Measurements from ENCODE around the gene AKT1S1.

GRCh38 chr19:49888510-49888824 lies 11.3 kb upstream of the AKT1S1 start:
- TF ChIP-seq YY1 (IDR thresholded peaks at IDR 0.05; ENCODE audit: insufficient read depth, insufficient read length) (no peak), SUZ12 (IDR thresholded peaks at IDR 0.05; ENCODE audit: extremely low read depth, insufficient read depth, insufficient read length) (no peak), ZNF274 (IDR thresholded peaks at IDR 0.05; ENCODE audit: low read depth, low read length) (no peak)
